Skeletal muscle cell (primary cell): ENCODE data around the gene GATC.
A peak's percentile ranks its signal among the peaks of the same experiment; 100 is the strongest.
"Not testable (repeated sequence)": the region's sequence is repeated elsewhere in the genome, so short reads cannot be mapped to it uniquely, and the experiment has no call there.

Experiments
- DNase-seq: peaks from one replicate; pipeline ENCODE4 v3.0.0-alpha.2; 2010; ENCODE audit warnings: low read depth
- H3K4me3 ChIP-seq: 2 replicates; pipeline ENCODE4 v1.5.1; 2011; ENCODE audit warnings: low read depth, mild to moderate bottlenecking, control low read depth, low read length, moderate library complexity

Gene GATC

DNA sequence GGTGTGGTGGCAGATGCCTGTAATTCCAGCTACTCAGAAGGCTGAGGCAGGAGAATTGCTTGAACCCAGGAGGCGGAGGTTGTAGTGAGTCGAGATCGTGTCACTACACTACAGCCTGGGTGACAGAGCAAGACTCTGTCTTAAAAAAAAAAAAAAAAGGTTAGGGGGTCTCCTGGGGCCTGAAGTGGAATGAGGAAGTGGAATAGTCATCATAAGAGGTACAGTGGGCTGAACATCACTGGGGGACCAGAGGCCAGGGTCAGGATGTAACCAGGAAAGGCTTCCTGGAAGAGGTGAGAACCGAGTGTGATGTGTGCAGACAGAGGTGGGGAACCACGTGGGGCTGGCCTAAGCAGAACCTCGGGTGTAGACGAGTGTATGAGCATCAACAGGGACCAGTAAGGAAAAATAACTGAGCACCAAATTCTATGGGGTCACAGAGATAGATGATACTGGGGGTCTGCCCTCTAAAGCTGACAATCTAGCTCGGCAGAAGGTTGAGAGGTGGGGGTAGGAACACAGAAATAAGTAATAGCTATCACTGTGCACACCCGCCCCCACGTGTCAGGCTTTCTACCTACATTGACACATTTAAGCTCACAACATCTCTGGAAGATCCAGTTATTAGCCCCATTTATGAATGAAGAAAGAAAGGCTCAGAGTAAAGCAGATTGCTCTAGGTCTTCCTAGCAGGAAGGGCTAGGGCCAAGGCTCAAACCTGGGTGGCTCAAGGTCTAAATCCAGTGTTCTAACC, 13.3 kb upstream of the GATC start:
- H3K4me3 ChIP-seq: no peak overlapping the region
- no peak for DNase-seq

DNA sequence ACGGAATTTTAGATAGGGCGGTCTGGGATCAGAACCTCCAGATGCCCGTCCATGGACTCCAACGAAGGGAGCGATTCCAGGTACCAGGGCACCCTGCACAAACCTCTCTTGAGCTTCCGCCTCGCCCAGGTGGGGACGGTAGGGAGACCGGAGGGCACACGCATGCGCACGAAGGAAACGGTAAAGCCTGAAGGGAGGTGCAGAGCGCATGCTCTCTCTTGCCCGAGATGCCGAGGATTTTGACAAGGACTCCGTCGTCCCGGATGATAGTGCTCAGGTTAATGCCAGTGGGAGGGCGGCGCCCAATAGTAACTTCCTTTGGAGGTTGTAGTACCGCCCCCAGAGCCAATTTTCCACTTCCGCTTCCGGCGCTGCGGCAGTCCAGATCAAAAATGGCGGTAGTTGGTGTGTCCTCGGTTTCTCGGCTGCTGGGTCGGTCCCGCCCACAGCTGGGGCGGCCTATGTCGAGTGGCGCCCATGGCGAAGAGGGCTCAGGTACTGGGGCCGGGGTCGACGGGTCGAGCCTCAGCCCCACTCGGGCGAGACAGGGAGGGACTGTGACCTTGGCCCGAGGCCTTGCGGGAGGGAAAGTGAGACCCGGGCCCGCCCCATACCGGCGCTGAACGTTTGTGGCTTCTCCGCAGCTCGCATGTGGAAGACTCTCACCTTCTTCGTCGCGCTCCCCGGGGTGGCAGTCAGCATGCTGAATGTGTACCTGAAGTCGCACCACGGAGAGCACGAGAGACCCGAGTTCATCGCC, 8.3 kb upstream of the GATC start, which contains the start of gene COX6A1:
Gene COX6A1 (plus strand): TSS at position 379 of the 760 bp plus-strand sequence. CDS start 14 bp downstream, at position 393.
- peak within 1 kb of the TSS; percentile 76 for H3K4me3 ChIP-seq
- peak; percentile 88 for DNase-seq

GRCh38 chr12:120438495-120439198, 7.6 kb upstream of the GATC start:
- no peak for DNase-seq
- peak overlapping the region; percentile 76 for H3K4me3 ChIP-seq

- H3K4me3 ChIP-seq: no peak overlapping the region
- DNase-seq: peak; percentile 24
These were observed 6.5 kb upstream of the GATC start for GRCh38 chr12:120439646-120440247.

- peak overlapping the region; percentile 100 for H3K4me3 ChIP-seq
- no peak for DNase-seq
These were observed 1.6 kb upstream of the GATC start for GRCh38 chr12:120444676-120445075.

GRCh38 chr12:120446844-120447178, 567 bp downstream of the GATC start:
- H3K4me3 ChIP-seq: peak overlapping the region; percentile 100
- not testable (repeated sequence) for DNase-seq

DNA sequence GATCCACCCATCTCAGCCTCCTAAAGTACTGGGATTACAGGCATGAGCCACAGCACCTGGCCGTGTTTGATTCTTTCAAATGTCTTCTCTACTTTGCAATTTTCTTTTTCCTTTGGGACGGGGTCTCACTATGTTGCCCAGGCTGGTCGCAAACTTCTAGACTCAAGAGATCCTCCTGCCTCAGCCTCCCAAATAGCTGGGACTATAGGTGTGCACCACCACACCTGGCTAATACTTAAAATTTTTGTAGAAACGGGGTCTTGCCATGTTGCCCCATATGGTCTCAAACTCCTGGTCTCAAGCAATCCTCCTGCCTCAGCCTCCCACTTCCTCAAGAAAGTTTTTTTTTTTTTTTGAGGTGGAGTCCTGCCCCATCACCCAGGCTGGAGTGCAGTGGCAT, 1.7 kb downstream of the GATC start:
- no peak overlapping the region for H3K4me3 ChIP-seq
- DNase-seq: no peak

GRCh38 chr12:120452524-120452923, 6.3 kb downstream of the GATC start:
- DNase-seq, H3K4me3 ChIP-seq: not testable (repeated sequence)

DNA sequence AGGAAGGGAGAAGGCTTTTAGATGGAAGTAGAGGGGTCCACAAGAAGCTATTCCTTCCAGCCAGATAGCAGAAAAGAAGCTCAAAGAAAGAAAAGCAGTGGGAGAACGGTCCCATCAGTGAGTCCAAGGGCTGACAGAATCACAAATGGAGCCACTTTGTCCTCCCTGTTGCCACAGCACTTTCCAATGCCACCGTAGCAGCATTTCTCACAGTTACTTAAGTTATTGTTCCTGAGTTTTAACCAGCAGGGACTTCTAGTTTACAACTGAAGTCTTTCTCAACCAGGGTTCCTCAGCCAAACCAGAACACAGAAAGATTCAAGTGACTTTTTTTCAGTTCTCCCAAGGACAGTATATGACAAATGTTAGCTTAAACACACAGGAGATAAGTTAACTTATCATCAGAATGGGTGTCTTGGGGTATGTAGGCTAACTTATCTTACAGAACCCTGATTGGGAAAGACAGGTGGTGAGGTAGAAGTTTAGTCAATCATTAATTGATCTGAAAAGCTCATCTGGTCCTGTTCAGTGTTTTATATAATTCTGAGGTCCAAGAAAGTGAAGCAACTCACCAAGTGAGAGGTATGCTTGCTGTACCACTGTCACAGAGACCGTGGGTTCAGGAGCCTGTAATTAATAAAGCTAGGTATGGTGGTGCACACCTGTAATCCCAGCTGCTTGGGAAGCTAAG, 7.0 kb downstream of the GATC start:
- H3K4me3 ChIP-seq: no peak overlapping the region
- DNase-seq: no peak

DNA sequence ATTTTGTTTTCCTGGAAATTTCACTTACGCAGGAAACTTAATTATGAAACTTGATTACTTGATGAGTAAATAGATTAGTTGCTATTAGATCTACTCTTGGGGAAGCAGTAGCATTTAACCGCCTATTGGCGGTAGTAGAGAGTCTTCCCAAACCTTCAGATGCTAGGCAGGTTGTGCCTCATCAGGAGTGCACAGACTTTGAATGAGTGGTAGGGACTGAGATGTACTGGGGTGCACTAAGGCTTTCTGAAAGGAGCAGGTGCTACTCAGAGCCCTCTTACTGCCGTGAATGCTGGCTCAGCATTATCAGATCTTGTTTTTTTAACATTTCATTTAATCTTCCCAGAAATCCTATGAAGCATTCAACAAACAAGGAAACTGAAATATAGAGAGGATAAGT, 7.7 kb downstream of the GATC start:
- no peak for DNase-seq
- no peak overlapping the region for H3K4me3 ChIP-seq

GRCh38 chr12:120455302-120455701, 9.1 kb downstream of the GATC start:
- H3K4me3 ChIP-seq: no peak overlapping the region
- no peak for DNase-seq

GRCh38 chr12:120457133-120457532, 10.9 kb downstream of the GATC start:
- no peak overlapping the region for H3K4me3 ChIP-seq
- no peak for DNase-seq

DNA sequence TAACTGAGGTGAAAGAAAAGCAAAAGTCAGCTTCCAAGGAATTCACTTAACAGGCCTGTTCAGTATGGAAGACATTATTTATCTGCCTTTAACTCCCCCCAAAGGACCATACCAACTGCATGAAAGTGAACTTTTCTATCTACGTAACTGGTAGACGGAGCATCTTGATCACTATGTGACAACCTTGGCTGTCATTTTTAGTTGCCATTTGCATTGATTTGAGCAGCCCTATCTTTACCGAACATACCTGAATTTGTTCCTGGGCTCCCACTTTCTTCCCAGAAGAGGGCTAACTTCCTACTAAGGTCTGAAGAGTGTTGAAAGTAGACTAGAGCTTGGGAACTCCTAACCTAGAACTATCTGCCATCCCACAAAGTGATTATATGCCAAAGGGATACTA, 13.9 kb downstream of the GATC start:
- no peak overlapping the region for H3K4me3 ChIP-seq
- no peak for DNase-seq

GRCh38 chr12:120462099-120462640, 15.9 kb downstream of the GATC start:
- H3K4me3 ChIP-seq: no peak overlapping the region
- no peak for DNase-seq

DNA sequence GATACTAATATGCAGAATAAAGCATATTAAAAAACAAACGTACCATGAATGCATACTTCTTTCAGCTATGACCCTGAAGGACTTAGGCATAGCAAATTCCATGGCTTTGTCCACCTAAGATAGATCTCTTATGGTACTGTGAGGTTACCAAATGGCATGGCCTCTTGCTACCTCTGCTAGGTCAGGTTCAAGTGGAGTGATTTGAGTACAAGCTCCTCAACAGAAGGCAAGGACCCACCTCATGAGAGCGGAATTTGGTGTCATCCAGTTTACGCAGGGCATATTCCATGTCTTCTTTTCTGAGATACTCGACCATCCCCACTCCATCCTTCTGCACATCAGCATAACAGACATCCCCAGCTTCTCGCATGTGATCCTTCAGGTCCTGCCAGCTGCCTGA, 17.5 kb downstream of the GATC start:
- DNase-seq: no peak
- H3K4me3 ChIP-seq: no peak overlapping the region

DNA sequence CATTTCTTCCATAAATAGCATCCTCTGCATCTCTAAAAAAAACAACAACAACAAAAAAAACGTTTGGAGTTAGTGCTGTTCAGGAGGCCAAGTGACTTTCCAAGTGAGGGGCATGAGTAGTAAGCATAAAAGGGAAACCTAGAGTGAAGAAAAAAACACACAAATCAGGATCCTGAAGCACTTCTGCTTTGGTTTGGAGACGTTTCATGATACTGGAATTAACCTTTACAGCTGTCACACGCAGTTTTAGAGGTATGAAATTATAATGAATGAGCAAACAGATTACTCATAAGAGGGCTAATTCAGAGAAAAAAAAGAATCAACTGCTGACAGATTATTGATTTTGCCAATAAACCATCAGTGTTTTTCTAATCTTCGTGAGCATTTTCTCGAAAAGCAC, 19.5 kb downstream of the GATC start:
- no peak overlapping the region for H3K4me3 ChIP-seq
- no peak for DNase-seq

GRCh38 chr12:120466560-120467315, 20.5 kb downstream of the GATC start:
- no peak for DNase-seq
- H3K4me3 ChIP-seq: no peak overlapping the region

DNA sequence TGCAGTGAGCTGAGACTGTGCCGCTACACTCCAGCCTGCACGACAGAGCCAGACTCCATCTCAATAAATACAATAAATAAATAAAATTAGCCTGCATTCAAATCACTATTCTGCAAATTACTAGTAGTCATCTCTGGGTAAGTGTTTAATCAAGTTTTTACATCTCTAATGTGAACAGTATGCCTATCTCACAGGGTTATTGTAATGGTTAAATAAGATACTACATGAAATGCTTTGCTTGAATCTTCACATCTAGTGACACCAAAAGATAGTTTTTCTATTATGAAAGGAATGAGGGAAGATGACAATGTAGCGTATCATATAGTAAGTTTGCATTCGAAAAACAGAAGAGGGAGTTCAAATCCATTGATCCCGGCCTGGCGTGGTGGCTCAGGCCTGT, 21.2 kb downstream of the GATC start:
- no peak for DNase-seq
- H3K4me3 ChIP-seq: no peak overlapping the region
